OCI-M2 (cell line): ENCODE data around the gene MALL.
"Not testable (repeated sequence)": the region's sequence is repeated elsewhere in the genome, so short reads cannot be mapped to it uniquely, and the experiment has no call there.

Experiments
- DNase-seq: peaks from one replicate; lab custom pipeline; 2025; ENCODE audit not compliant: unreplicated experiment; lab: John Stamatoyannopoulos, UW

The MALL gene

GRCh38 chr2:110121052-110121334, 5.4 kb upstream of the MALL start:
- no peak for DNase-seq

- no peak for DNase-seq
These were observed 4.8 kb upstream of the MALL start for GRCh38 chr2:110120171-110121051.

DNA sequence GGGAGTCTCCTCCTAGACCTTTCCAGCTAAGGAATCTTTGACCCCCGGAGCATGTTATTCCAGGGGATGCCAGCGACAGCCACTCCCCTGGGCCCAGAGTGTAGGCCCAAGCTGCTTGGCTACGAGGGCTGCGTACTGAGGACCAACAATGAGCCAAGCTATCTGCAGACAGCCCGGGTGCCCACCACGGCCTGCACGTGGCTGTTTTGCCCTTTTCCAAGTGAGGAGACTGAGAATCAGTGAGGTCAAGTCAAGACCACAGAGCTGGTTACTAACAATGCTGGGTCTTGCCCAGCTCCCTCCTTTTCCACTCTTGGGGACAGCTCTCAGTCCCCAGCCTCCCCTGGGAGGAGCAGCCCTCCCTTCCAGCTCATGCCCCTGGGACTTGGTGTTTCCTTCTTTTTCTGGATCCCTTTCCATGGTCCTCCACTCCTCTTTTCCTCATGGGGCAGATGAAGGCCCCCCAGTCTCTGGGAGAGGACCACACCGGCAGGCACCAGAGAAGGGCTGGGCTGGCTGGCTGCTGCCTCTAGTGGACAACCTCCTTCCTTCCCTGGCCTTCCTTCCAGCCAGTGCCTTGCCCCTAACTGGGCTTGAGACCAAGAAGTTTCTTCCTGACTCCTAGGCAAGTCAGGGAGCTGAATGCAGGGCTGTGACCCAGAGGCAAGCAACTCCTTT, 550 bp upstream of the MALL start:
- DNase-seq, result no peak

- DNase-seq, result no peak
These were observed 779 bp downstream of the MALL start for GRCh38 chr2:110114831-110115255.

DNA sequence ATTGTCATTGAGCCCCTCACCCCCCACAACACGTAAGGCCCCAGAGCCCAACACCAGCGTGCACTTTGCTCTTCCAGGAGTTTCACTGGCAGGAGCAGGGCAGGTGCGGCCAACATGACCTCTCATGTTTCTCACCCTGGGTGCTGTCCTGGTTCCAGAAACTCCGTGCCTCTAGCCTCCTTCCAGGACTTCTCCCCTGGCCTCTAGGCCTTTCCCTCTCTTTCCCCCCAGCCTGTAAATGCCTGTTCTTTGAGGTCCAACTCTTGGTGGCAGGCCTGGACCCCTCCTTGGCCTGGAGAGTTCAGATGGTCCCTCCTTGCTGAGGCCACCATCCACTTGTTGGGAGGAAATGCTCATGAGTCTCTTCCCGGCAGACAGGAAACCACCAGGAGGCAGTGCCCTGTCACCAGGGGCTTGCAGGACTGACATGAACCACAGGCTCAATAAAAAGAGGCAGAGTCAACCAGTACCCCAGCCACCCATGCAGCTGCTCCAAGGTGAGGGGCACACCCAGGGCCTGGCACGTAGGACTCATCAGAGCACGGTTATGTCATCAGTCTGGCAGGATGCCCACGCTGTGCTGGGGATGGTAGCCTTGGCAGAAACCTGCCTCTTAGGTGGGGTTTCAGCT, 1.5 kb downstream of the MALL start:
- DNase-seq, result no peak

- not testable (repeated sequence) for DNase-seq
These were observed 7.3 kb downstream of the MALL start for GRCh38 chr2:110108291-110108690.

DNA sequence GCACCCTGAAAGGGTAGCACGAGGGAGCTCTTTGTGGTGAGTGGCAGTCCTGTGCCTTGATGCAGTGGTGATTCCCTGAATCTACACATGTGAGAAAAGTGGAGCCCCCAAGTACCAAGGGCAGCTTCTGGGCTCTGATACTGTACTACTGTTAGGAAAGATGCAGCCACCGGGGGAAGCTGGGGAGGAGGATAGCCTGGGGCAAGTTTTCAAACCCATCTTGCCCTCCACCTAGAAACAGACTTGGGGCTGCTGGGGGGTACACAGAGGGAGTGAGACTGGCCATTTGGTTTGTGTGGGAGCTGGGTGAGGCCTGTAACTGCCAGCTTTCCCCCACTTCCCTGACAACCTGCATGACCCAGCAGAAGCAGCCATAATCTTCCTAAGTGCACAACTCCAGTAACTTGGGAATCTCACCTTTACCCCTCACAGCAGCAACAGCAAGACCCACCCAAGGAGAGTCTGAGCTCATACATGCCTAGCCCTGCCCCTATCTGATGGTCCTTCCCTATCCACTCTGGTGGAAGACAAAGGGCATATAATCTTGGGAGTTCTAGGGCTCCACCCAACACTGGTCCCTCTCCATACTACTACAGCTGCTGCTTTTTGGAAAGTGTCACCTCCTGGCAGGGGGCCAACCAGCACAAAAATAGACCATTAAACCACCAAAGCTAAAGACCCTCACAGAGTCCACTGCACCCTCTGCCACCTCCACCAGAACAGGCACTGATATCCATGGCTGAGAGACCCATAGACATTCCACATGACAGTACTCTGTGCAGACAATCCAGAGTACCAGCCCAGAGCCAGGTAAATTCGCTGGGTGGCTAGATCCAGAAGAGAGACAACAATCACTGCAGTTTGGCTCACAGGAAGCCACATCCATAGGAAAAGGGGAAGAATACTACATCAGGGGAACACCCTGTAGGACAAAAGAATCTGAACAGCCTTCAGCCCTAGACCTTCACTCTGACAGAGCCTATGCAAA, 8.2 kb downstream of the MALL start:
- DNase-seq, result no peak

- no peak for DNase-seq
These were observed 9.0 kb downstream of the MALL start for GRCh38 chr2:110106642-110107041.

- no peak for DNase-seq
These were observed 9.8 kb downstream of the MALL start for GRCh38 chr2:110105608-110106467.

DNA sequence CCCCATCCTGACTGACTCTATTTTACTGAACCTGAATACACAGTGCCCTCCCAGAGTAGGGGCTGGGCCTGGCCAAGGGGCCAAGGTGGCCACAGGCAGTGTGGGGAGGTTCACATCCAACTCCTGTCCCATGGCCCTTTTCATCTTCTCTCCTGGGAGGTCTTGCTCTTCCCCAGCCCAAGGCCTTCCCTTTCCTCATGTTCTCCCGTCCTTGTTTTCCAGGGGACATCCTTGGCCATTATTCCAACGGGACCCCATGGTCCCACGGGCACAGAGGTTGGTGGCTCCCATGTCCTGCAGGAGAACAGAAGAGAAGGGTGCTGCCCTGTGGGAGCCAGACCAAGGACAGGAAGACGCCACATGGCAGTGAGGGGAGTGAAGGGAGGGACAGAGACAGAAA, 10.4 kb downstream of the MALL start:
- no peak for DNase-seq

DNA sequence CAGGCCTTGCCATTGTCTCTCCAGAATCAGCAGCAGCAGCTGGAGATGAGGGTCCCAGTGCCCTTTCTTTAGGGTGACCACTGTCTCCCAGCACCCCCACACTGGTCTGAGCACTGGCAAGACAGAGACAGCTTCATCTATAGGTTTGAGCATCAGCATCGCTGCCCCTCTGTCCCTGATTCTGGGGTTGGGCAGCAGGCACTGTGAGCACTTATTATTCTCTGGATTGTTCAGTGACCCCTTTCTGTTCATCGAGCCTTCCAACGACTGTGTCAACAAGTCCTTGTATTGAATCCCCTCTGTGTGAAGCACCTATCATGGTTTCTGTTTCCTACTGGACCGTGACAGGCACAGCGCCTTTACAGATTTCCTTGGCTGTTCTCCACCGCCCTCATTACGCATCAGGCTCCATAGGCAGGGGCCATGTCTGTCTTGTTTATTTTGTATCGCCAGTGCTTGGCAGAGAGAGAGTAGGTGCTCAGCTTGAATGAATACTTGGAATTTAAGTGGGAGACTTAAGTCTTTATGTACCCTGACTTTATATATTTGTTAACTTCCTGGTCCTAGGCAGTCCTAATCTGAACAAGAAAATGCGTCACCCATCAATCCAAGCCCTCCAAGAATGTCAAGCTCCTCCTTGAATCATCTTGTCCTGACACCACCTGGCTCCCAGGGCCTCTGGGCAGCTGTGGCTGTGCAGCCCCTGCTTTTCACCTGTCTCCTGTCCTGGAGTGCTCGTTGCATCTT, 11.4 kb downstream of the MALL start:
- DNase-seq, result no peak

- DNase-seq, result no peak
These were observed 12.3 kb downstream of the MALL start for GRCh38 chr2:110103061-110103961.

GRCh38 chr2:110101901-110102803, 13.5 kb downstream of the MALL start:
- DNase-seq, result no peak

GRCh38 chr2:110101280-110101844, 14.3 kb downstream of the MALL start:
- DNase-seq, result no peak

- not testable (repeated sequence) for DNase-seq
These were observed 14.7 kb downstream of the MALL start for GRCh38 chr2:110100880-110101279.

DNA sequence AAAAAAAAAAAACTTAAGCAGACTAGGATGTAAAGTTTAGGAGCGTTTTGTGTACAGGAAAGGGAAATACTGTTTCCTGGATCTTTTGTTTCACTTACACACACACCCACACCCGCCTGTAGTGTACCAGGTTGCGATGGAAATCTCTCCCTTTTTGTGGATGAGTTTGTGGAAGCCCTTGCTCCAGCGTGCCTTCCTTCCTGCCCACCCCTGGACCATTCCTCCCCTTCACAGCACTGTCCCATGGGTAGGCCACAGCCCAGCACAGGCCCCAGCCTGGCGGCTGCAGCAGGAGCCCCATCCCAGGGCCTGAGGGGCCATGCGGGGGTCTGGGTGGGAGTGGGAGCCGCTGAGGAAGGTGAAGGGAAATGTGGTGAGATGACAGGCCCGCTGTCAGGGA, 15.1 kb downstream of the MALL start:
- DNase-seq, result no peak
